Tibial nerve (tissue), 4 donors: Measurements from ENCODE around the gene ELMO1. TPM values are rescaled to one million over a fixed set of nuclear protein-coding genes. Genes with fewer than 3 reads are reported as not detected.

Source experiments
- DNase-seq, 2 donors: peaks; one replicate each; pipeline ENCODE4 v3.0.0-alpha.2; 2019; ENCODE audit warnings: low spot score in 2 of 2
- H3K27ac ChIP-seq, 4 donors: fragments of 200-600 bp; sonication (generic) in 3 of 4; one replicate each; pipeline ENCODE4 v1.5.1; 2017 to 2019; ENCODE audit warnings: mild to moderate bottlenecking in 1 of 4
- H3K27me3 ChIP-seq, 2 donors: fragments of 200-600 bp; sonication (generic) in 1 of 2; one replicate each; pipeline versions ENCODE4 v1.5.1 to v1.6.0; 2017 to 2019
- H3K36me3 ChIP-seq, 3 donors: fragments of 200-600 bp; sonication (generic); one replicate each; pipeline ENCODE4 v1.5.1; 2018 to 2019
- H3K4me1 ChIP-seq, 4 donors: fragments of 200-600 bp; sonication (generic) in 3 of 4; one replicate each; pipeline ENCODE4 v1.5.1; 2017 to 2019
- H3K4me3 ChIP-seq, 4 donors: fragments of 200-600 bp; sonication (generic) in 3 of 4; one replicate each; pipeline ENCODE4 v1.5.1; 2017 to 2019; ENCODE audit warnings: mild to moderate bottlenecking in 1 of 4, moderate library complexity in 1 of 4
- H3K9me3 ChIP-seq, 4 donors: fragments of 200-600 bp; sonication (generic) in 3 of 4; one replicate each; pipeline ENCODE4 v1.5.1; 2017 to 2019
- CTCF ChIP-seq, 5 experiments: fragments of 200-600 bp in 3 of 5; fragments of 450-650 bp in 2 of 5; sonication (generic) in 3 of 5; IDR thresholded peaks; one replicate each; pipeline ENCODE4 v1.5.1; 2016 to 2019; ENCODE audit warnings: antibody characterized with exemption in 5 of 5, mild to moderate bottlenecking in 3 of 5, moderate library complexity in 2 of 5
- EP300 ChIP-seq, 2 donors: sonication (generic); formaldehyde crosslinking; IDR thresholded peaks; one replicate each; pipeline ENCODE4 v1.6.1; 2017; ENCODE audit warnings: antibody characterized with exemption in 2 of 2, mild to moderate bottlenecking in 1 of 2
- POLR2A ChIP-seq, 2 donors: fragments of 450-650 bp; IDR thresholded peaks; one replicate each; pipeline ENCODE4 v1.6.1; 2017; ENCODE audit warnings: antibody characterized with exemption in 2 of 2, mild to moderate bottlenecking in 2 of 2, moderate library complexity in 2 of 2
- WGBS, 2 donors: methylation state at CpG; one replicate each; pipeline ENCODE4 v1.1.5; 2018; 5-methylcytosine and 5-hydroxymethylcytosine counted together
- total RNA-seq, 4 donors: library from RNA; depleted of rRNA; stranded (reverse); fragments of >200 nt; gene quantifications; one replicate each; pipeline ENCODE4 v1.1.0, GENCODE V29; 2016

ELMO1 gene
- total RNA-seq, 4 donors from 2014 or later, result 196 to 328 (median 268) TPM

- Histone ChIP-seq H3K4me3 (no peak overlapping the region), H3K4me1 (peaks cover 0 to 41% (median 1%) of the 10 kb centered on the region in 4 donors), H3K27ac (no peak overlapping the region), H3K36me3 (no peaks in the 10 kb centered on the region), H3K9me3 (no peaks in the 10 kb centered on the region), H3K27me3 (no peaks in the 10 kb centered on the region)
- TF ChIP-seq EP300 (IDR thresholded peaks at IDR 0.05) (no peak), POLR2A (IDR thresholded peaks at IDR 0.05) (no peak), CTCF (IDR thresholded peaks at IDR 0.05) (no peak)
- no peak for DNase-seq
- 49 to 55% methylated on average over 6 of the region's 6 CpGs for WGBS, 2 donors
These were observed 463.9 kb downstream of the ELMO1 start for GRCh38 chr7:36984710-36985312.

DNA sequence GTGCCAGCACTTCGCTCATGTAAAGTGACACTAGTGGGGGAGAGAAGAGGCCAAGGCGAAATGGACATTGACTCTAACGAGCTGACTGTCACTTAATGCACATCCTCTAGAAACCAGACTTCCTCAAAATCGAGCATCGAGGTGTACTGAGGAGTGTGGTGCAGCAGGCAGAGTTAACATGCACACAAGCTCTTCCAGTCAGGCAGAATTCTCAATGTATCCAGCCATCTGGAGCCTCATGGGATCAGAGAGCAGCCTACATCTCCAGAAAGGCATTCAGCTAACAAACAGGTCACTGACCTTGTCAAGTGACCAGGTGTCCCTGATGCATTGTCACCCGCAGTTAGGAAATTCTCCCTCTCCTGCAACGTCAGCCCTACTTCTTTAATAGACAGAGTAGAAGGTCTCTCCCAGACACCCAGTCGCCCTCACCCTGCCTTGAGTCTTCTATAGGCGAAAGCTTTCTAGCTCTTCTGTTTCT lies 464.6 kb downstream of the ELMO1 start:
- H3K4me3 ChIP-seq, result no peak overlapping the region
- H3K27me3 ChIP-seq, result no peaks in the 10 kb centered on the region
- TF ChIP-seq CTCF (IDR thresholded peaks at IDR 0.05) (no peak), POLR2A (IDR thresholded peaks at IDR 0.05) (no peak), EP300 (IDR thresholded peaks at IDR 0.05) (no peak)
- H3K27ac ChIP-seq, result no peak overlapping the region
- no peaks in the 10 kb centered on the region for H3K36me3 ChIP-seq
- H3K9me3 ChIP-seq, result no peaks in the 10 kb centered on the region
- DNase-seq, result no peak
- 81 to 88% methylated on average over 9 of the region's 9 CpGs for WGBS, 2 donors
- H3K4me1 ChIP-seq, result peaks cover 0 to 41% (median 1%) of the 10 kb centered on the region in 4 donors

DNA sequence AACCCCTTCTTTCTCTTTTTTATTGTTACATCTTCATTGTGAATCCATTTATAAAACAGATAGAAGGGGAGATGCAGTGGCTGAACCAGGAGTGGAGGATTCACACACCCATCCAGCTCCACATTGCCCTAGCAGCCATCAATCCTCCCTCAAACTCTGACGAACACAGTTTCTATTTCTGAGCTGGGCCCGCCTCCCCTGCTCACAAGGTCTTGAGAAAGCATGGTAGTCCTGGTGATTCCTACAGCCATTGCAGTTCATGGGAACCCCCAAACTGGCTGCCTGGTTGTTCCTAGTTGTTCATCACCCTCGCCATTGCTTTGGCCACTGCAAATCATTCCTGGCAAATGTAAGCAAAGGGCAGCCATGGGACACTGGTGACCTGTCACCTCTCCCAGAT lies 465.9 kb downstream of the ELMO1 start:
- no peak for DNase-seq
- no peak overlapping the region for H3K27ac ChIP-seq
- H3K4me3 ChIP-seq, result no peak overlapping the region
- peaks cover 0 to 4% (median 0%) of the 10 kb centered on the region in 3 donors for H3K36me3 ChIP-seq
- H3K9me3 ChIP-seq, result no peaks in the 10 kb centered on the region
- no peaks in the 10 kb centered on the region for H3K27me3 ChIP-seq
- WGBS, 2 donors, result 87 to 94% methylated on average over 3 of the region's 3 CpGs
- TF ChIP-seq POLR2A (IDR thresholded peaks at IDR 0.05), result no peak
- no peak for TF ChIP-seq CTCF (IDR thresholded peaks at IDR 0.05)
- TF ChIP-seq EP300 (IDR thresholded peaks at IDR 0.05), result no peak
- H3K4me1 ChIP-seq, result peaks cover 0 to 37% (median 1%) of the 10 kb centered on the region in 4 donors

- Histone ChIP-seq H3K4me3 (no peak overlapping the region), H3K9me3 (no peaks in the 10 kb centered on the region), H3K36me3 (peaks cover 0 to 5% (median 0%) of the 10 kb centered on the region in 3 donors), H3K27ac (no peak overlapping the region), H3K27me3 (no peaks in the 10 kb centered on the region), H3K4me1 (peaks cover 0 to 8% (median under 1%) of the 10 kb centered on the region in 4 donors)
- WGBS, 2 donors, result 73 to 79% methylated on average over 3 of the region's 3 CpGs
- TF ChIP-seq POLR2A (IDR thresholded peaks at IDR 0.05) (no peak), EP300 (IDR thresholded peaks at IDR 0.05) (no peak), CTCF (IDR thresholded peaks at IDR 0.05) (no peak)
- no peak for DNase-seq
These were observed 468.8 kb downstream of the ELMO1 start for GRCh38 chr7:36979810-36980248.

DNA sequence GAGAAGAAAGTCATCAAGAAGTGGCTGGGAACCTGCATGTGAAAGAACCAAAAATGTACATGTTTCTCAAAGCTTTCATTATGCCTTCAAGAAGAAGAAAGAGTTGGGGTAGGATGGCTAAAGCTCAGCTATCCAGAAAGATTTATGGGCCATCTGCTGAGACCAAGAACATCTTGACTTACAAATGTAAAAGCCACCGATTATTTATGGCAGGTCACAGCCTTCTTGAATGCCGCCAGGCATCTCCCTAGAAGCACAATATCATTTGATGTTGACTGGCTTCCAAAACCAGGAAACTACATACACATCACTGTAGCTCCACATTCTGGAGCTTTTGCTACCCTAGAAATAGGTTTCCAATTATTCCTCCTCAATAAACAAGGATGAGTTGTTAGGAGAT lies 470.2 kb downstream of the ELMO1 start:
- H3K9me3 ChIP-seq, result no peaks in the 10 kb centered on the region
- peaks cover 0 to 16% (median 0%) of the 10 kb centered on the region in 3 donors for H3K36me3 ChIP-seq
- TF ChIP-seq CTCF (IDR thresholded peaks at IDR 0.05) (no peak), POLR2A (IDR thresholded peaks at IDR 0.05) (no peak), EP300 (IDR thresholded peaks at IDR 0.05) (no peak)
- H3K27ac ChIP-seq, result no peak overlapping the region
- no peak for DNase-seq
- H3K4me1 ChIP-seq, result no peaks in the 10 kb centered on the region
- WGBS, 2 donors, result 65 to 73% methylated on average over 2 of the region's 2 CpGs
- H3K4me3 ChIP-seq, result no peak overlapping the region
- no peaks in the 10 kb centered on the region for H3K27me3 ChIP-seq
